ENCODE results near the gene C21orf91.
A peak's percentile ranks its signal among the peaks of the same experiment; 100 is the strongest.

Gene C21orf91
- long read RNA-seq, full-length matches to known transcripts = 8 of 14 reads
- long read RNA-seq, partial matches to known transcripts = 0 of 14 reads
- long read RNA-seq, other reads (novel, unspliced or antisense) = 6 of 14 reads

GRCh38 chr21:17819114-17819876 lies at the start of gene C21orf91:
Gene C21orf91 (minus strand): TSS chr21:17819356. CDS start chr21:17818318, 1,038 bp downstream.
- Histone ChIP-seq H3K4me3 (replicated peaks; ENCODE audit: insufficient read depth, low read length) (peak within 1 kb of the TSS; percentile 80), H3K27me3 (ENCODE audit: insufficient read depth, poor library complexity, severe bottlenecking) (no peaks in the 10 kb centered on the region), H3K27ac (replicated peaks) (peak within 1 kb of the TSS; percentile 93)
- TF ChIP-seq SPI1 (IDR thresholded peaks at IDR 0.05; ENCODE audit: borderline replicate concordance, low read depth) (no peak), GABPA (IDR thresholded peaks at IDR 0.05; ENCODE audit: low read depth) (0 out of 2 replicates have a peak, but pooled peaks have one; percentile 39), POLR2AphosphoS5 (IDR thresholded peaks at IDR 0.05; ENCODE audit: low read depth) (peak; percentile 84), CTCF (IDR thresholded peaks at IDR 0.05; ENCODE audit: insufficient read depth, low read length) (no peak), REST (IDR thresholded peaks at IDR 0.05; ENCODE audit: insufficient replicate concordance, low read depth) (peak; percentile 58)
- peak; percentile 55 to 92 for DNase-seq (ENCODE audit: low read depth in 1 of 2, low spot score in 1 of 2)

GRCh38 chr21:17866590-17866989 lies 47.4 kb upstream of the C21orf91 start:
- no peak for TF ChIP-seq SPI1 (IDR thresholded peaks at IDR 0.05; ENCODE audit: borderline replicate concordance, low read depth)
- TF ChIP-seq CTCF (IDR thresholded peaks at IDR 0.05; ENCODE audit: insufficient read depth, low read length) = no peak
- TF ChIP-seq GABPA (IDR thresholded peaks at IDR 0.05; ENCODE audit: low read depth) = no peak
- no peak for TF ChIP-seq REST (IDR thresholded peaks at IDR 0.05; ENCODE audit: insufficient replicate concordance, low read depth)
- TF ChIP-seq POLR2AphosphoS5 (IDR thresholded peaks at IDR 0.05; ENCODE audit: low read depth) = no peak
- H3K27ac ChIP-seq (replicated peaks) = no peak overlapping the region
- H3K27me3 ChIP-seq (ENCODE audit: insufficient read depth, poor library complexity, severe bottlenecking) = no peaks in the 10 kb centered on the region
- DNase-seq (ENCODE audit: low read depth in 1 of 2, low spot score in 1 of 2) = no peak
- no peak overlapping the region for H3K4me3 ChIP-seq (replicated peaks; ENCODE audit: insufficient read depth, low read length)

GRCh38 chr21:17859661-17860060 lies 40.5 kb upstream of the C21orf91 start:
- Histone ChIP-seq H3K27me3 (ENCODE audit: insufficient read depth, poor library complexity, severe bottlenecking) (no peaks in the 10 kb centered on the region), H3K4me3 (replicated peaks; ENCODE audit: insufficient read depth, low read length) (no peak overlapping the region), H3K27ac (replicated peaks) (no peak overlapping the region)
- DNase-seq (ENCODE audit: low read depth in 1 of 2, low spot score in 1 of 2) = no peak
- no peak for TF ChIP-seq SPI1 (IDR thresholded peaks at IDR 0.05; ENCODE audit: borderline replicate concordance, low read depth)
- no peak for TF ChIP-seq CTCF (IDR thresholded peaks at IDR 0.05; ENCODE audit: insufficient read depth, low read length)
- no peak for TF ChIP-seq GABPA (IDR thresholded peaks at IDR 0.05; ENCODE audit: low read depth)
- TF ChIP-seq REST (IDR thresholded peaks at IDR 0.05; ENCODE audit: insufficient replicate concordance, low read depth) = no peak
- TF ChIP-seq POLR2AphosphoS5 (IDR thresholded peaks at IDR 0.05; ENCODE audit: low read depth) = no peak

Data from HL-60 (cell line).